NCI-H146 (cell line): Measurements from ENCODE around the gene MTHFSD.

Experiments used
- DNase-seq: peaks from one replicate; lab custom pipeline; 2025; lab: John Stamatoyannopoulos, UW

MTHFSD gene

DNA sequence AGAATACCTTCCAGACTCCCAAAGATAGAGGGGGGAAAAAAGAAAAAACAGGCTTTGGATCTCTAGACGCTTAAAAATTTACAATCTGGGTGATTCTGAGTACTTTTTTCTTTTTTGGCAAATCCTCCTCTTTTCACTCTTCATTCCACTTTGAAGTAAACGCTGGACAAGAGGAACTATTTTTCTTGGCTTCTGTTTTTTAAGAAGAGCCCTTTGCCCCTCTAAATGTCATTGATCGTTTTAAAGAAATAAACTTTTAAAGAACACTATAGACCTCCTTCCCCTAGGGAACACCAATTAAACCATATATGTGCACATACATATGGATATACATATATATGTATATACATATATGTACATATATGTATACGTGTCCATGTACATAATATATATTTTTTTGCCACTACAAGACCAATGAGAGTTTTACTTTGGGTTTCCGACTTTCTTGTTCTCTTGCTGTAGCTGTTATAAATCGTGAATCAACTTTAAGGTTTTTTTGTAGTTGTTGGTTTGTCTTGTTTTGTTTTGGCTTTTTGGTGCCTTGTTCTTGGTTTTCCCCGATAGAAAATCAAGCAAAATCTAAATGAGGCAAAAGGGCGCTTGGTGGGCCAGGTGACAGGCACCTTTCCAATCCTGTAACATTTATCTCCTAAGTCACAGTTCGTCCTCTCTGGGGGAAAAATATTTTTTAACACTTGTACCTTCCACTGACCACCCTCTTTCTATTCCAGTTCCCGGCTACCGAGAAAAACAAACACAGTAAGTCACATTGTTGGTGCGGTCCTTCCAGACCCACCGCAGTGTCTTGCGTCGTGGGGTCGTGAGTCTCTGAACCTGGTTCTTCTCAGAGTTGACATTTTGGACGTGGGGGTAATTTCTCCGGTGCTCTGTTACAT lies 40.3 kb downstream of the MTHFSD start:
- no peak for DNase-seq

DNA sequence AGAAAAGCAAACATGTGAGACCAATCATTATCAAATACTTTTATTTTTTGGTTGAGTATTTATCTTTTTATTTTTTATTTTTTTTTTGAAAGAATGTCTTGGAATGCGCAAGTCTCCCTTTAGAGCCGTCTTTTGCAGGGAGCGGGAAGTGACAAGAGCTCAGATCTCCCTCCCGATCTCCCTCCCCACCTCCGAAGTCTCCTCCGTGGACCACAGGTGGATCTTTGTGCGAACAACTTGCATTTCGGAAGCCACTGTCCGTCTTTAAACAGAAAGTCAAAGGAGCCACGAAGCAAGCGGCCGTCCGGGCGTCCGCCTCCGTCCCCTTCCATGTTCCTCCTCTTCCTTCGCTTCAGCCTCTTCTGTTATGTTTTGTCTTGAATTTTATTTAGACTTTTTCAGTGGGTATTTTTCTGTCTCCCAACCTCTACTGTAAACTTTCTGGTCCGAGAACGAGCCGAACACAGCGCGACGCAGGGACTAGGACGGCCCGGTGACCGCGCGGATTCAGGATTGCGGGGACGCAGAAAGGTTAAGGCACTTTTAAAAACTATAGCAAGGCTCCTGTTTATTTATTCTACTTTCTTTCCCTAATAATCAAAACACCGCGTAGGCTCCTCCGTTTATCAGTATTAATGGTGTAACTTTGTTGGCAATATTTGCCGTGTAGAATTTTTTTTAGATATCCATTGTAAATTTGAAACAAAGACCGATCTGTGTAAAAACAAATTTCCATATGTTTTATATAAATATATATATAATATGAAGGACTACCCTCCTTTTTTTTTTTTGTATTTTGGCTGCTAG lies 41.4 kb downstream of the MTHFSD start:
- no peak for DNase-seq

DNA sequence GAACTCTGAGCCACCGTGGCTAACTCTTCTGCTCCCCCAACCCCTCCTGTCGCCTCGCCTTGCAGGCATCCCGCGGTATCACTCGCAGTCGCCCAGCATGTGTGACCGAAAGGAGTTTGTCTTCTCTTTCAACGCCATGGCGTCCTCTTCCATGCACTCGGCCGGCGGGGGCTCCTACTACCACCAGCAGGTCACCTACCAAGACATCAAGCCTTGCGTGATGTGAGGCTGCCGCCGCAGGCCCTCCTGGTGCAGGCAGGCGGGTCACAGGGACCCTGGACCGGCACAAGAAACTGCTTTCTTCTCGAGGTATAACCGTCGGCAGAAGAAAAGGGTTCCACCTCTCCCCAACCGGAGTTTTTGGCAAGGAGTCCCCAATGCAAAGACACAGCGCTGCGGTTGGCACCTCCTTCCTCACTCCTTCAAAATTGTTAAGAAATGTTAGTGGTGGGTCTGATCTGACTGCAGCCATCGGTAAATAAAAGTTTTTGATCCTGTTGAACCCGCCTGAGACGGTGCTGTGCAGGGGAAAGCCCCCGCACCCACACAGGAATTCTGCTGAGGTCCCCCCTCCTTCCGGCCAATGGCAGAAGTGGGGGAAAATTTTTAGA lies 42.1 kb downstream of the MTHFSD start:
- no peak for DNase-seq

DNA sequence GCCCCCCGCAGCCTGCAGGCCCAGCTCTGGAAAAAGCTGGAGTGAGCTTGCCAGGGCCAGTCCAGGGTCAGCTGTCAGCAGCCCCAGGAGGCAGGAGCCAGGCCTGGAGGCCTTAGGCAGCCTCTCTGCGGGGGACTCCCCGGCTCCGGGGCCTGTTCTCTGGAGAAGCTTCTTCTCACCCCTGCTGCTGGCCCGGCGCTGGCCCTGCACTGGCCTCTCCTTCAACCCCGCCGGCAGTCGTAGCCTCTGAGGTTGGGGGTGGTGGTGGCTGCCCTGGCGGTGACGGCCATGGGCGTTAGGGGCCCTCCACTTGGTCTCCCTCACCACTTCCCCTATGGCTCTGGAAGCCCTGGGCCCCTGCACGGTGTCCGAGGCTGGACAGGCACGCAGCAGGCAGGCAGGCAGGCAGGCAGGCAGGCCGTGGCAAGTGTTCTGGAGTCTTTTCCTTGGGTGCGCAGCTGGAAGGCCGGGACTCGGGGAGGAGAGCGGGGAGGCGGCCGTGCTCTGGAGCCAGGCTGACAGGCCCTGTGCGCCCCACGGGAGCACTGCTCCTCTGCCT lies 42.7 kb downstream of the MTHFSD start:
- DNase-seq: no peak

DNA sequence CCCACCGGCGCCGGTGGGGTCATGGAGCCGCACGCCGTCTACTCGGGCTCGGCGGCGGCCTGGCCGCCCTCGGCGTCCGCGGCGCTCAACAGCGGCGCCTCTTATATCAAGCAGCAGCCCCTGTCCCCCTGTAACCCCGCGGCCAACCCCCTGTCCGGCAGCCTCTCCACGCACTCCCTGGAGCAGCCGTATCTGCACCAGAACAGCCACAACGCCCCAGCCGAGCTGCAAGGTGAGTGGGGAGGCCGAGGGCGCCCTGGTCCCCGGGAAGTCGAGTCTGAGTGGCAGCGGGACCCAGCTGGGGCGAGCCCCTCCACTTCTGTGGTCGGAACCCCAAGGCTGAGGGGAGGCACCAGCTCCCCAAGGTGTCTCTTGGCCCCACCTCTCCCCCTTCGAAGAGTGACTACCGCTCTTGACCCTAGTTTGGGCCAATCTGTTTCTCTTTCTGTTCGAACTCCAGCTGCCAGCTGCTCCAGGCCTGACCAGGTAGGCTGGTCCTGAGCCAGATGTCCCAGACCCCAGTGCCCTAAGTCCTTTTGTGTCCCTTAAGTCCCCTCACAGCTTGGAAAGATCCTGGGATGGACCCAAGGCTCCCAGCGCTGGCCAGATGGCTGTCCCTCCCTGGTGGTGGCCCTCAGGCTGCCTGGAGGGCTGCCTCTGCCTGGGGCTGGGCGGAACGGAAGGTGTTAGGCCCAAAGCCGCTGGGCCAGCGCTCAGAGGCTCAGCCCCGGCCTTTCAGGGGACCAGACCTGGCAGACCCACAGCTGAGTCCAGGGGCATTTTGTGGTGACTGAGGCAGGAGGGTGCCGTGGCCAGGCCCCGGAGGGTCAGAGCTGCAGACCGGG lies 43.5 kb downstream of the MTHFSD start:
- DNase-seq: no peak

DNA sequence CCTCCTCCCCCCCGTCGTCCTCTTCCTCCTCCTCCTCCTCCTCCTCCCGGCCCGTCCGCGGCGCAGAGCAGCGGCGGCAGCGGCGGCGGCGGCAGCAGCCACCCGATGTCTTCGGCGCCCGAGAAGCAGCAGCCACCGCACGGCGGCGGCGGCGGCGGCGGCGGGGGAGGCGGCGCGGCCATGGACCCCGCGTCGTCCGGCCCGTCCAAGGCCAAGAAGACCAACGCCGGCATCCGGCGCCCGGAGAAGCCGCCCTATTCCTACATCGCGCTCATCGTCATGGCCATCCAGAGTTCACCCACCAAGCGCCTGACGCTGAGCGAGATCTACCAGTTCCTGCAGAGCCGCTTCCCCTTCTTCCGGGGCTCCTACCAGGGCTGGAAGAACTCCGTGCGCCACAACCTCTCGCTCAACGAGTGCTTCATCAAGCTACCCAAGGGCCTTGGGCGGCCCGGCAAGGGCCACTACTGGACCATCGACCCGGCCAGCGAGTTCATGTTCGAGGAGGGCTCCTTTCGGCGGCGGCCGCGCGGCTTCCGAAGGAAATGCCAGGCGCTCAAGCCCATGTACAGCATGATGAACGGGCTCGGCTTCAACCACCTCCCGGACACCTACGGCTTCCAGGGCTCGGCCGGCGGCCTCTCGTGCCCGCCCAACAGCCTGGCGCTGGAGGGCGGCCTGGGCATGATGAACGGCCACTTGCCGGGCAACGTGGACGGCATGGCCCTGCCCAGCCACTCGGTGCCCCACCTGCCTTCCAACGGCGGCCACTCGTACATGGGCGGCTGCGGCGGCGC lies 44.4 kb downstream of the MTHFSD start, which contains the start of gene FOXF1:
FOXF1 (plus strand) TSS at position 63 of the 797 bp plus-strand sequence; CDS start at position 106, 43 bp downstream.
- no peak for DNase-seq

DNA sequence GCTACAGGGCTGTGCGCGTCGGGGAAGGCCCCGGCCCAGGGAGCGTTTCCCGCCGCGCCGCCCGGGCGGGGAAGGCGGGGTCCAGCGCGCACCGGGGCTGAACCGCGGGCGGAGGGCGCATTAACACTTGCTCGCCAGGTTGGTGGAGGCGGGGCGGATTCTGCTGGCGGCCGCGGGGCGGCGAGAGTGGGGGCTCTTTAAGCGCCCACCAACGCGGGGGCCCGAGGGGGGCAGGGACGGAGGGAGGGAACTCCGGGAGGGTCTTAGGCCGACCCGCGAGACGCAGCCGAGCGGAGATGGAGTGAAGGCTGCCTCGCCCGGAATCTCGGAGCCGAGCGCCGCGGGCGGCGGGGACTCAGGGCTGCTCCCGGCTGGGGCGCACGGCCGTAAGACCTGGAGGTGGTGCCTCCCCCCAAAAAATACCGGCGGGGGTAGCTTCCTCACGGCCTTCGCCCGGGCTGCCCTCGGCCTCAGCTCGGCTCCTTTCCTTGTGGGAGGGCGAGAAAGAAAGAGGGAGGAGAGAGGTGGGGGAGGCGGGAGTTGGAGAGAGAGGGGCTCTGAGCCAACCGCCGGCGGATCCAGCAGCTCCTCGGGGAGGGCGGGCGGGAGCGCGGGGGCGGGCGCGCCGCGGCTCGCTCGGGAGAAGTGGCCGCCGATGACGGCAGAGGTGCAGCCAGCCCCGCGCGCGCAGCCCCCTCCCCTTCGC lies 45.1 kb downstream of the MTHFSD start:
- DNase-seq: peak; percentile 9

DNA sequence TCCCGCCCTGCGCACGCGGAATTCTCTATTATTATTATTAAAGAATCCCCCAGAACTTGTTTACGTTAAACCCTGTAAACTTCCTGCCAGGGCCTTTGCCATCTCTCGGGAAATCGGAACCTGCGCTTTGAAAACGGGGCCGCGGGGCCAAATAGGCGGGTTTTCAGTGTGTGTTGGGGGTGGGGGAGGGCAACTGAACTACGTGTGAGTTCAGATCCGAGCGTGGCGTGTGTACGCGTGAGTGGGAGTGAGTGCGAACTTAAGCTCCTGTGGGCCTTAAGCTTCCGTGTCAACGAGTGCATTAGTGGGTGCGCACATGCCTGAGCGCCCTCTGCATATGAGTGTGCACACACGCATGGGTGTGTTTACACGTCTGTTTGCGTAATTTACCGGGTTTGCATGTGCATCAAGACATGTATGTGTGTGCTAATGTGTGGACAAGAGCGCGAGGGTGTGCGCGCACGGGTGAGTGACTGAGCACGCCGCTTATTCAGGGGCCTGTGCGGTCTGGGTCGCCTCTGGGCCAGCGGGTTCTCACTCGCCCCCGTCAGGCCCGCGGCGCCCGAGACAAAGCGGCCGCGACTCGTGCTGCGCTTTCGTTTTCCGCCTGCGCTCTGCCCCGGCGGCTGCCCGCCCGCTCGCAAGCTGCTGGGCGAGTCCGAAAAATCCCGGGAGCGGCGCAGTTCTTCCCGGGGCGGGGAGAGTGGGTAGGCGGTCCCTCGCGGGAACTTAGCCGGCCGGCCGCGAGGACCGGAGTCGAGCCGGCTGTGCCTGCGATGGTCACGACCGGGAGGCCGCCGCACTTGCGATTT lies 45.9 kb downstream of the MTHFSD start:
- DNase-seq: no peak

DNA sequence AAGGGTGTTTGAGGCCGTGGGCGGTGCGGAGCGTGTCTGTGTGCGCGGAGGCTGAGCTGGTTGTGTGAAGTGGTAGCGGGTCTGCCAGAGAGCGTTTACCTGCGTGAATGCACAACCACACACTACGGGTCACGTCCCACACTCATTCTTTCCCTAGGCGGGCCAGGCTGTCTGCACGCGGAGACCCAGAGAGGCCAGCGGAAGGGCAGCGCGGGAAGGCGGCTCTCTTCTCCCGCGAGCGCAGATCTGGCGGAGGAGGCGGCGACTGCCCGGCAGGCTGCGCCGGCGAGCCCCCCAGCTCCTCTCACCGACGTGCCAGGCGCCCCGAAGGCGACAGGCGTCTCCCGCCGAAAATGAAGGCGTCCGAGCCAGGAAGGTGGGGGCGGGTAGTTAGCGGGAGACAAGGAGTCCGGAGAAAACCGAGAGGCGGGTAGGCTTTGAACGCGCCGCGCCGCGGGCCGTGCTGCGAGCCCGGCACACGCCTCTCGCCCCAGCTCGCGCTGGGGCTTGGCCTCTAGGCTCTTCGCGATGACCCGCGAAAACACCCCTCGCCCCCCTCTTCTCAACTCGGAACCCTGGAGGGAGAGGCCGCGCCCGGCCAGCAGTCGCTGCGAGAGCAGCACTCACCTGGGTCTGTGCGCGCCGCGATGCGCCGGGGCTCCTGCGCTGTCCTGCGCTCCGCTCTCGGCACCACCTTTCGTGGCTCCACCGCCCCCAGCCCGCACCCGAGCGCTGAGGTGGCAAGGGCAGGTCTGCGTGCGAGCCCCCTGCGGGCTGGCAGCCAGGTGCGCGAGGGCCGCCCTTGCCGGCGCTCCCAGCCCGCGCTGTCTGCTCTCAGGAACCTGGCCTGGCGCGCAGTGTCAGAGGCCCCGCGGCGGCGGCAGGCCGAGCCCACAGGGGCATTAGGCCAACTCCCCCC lies 46.7 kb downstream of the MTHFSD start:
- DNase-seq: no peak

DNA sequence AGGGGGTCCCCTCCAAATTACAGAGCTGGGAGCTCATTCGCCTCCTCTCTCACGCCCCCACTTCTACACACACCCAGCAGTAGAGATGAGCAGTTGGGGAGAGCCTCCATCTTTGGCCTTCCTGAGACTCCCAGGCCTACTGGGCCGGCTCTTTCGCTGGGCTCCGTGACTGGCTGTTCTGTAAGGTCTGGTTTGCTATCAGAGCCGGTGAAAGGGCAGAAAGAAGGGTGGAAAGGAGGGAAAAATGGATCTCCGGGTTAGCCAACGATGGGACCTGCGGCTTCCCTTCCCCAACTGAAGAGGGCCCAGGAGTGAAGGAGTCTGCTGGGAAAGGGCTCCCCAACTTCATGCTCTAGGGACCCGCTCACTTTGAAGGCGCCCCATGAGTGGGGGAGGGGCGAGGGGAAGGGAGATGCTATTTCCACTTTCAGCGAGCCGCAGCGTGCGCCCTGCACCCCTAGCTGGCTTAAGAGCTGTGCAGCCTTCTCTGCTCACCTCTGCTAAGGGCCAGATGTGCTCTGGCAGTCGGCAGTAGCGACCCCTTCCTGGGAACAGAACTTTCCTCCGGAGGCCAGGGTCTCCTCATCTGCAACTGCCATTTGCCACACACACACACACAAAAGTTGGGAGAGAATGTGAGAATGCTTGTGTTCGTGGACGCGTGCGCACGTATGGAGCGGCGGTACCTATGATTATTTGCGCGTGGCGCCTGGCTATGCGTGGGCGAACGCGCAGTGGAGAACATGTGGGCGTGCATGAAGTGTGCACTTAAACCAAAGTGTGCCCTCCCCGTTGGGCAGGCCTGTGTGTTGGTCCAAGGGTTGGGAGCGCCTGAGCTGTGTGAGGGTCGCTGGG lies 47.6 kb downstream of the MTHFSD start:
- no peak for DNase-seq

DNA sequence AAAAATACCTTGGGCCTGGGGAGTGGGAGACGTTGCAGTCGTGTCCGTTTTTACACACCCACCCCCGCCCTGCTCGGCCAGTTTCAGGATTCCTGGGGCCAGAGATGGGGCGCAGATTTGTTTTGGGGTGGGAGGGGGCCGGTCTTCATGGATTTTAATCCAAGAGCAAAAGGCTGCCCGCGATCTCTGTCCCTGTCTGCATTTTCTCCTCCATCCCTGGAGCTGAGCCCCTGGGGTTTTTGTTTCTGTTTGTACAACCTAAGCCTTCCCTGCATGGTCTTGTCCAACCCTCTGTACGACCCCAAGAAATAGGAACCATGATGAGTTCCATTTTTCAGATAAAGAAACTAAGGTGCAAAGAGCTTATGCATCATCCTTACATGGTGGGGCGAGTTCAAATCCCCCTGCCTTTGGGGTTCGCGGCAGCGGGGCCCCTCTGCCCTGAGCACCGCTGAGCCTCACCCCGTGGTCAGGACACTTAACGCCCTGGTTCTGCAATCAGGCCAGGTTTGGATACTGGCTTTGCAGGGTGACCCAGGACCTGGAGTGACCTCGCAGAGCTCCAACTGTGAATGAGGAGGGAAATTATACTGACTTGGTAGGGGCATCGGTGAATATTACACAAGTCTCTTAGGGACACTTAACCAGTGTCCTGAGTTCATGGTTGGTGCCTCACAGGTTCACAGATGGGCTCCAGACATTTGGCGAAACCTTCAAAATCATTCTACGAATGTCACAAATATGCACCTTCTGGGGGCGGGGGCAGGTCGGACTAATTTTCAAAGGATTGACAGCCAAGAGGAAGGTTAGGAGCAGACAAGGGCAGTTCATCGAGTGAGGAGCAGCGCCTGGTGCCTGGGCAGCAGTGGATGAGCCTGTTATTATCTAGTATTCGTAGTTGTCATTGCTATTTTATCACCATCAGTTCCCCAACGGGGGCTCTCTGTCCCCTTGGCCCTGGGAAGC lies 48.9 kb downstream of the MTHFSD start:
- no peak for DNase-seq

DNA sequence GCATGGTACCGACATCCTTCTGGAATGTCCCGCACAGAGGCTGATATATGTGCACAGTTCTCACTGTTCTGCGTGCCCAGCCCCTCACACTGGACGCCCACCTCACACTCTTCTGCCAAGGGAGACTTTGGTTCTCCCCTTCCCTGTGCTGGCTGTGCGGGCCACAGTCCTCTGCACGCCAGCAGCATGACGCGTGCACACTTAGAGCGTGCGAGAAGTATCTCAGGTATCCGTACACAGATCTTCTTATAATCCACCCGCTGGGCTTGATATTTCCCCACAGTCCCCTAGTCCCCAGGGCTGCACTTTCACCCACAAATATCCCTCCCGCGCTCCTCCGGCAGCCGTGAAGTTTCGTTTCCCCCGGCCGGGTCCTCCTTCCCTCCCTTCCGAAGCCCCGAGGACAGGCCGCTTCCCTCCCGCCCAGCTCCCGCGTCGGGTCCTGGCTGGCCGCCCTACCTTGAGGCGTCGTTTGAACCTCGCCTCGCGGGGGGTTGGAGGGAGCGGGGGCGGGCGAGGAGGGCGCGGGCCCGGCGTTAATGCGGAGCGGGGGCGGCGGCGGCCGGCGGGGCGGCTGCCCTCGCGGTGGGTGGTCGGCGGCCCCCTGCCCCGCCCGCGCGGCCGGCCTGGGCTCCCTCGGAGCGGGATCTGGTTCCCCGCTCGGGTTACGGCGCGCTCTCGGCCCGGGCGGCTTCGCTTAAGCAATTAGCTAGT lies 49.7 kb downstream of the MTHFSD start:
- no peak for DNase-seq

DNA sequence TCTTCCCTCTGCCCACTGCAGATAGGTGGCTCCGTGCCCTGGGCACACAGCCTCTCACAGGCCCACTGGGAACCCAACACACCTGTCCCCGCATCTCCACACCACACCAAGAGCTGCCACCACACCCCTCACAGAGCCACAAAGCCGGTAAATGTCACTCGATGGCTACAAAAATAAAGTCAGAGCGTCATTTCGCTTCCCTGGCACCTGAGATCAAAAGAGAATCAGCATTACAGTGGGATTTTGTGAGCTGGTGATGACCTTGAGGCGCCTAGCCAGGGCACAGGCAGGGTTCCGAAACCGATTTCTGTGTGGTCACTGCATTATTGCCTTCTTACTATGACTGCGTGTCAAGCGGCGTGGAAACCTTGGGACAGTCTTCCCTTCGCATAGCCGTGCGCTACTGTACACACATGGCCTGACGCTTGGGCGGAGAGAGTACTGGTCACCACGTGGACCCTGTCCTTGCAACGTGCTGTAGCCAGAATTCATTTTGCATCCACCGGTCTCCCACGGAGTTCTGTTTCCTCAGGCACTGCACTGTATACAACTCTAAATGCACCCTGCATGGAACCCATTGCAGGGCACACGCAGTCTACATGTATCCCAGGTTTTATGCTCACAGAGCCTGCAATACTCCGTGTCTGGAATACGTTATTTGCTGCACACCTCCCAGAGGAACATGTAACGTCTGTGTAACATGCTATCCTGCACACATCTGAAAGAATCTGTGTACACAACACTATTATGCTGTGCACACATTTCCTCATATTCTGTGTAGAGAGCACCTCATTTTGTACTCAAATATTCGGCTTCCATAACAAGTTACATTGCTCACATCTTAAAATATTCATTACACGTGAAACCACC lies 50.5 kb downstream of the MTHFSD start:
- DNase-seq: no peak

DNA sequence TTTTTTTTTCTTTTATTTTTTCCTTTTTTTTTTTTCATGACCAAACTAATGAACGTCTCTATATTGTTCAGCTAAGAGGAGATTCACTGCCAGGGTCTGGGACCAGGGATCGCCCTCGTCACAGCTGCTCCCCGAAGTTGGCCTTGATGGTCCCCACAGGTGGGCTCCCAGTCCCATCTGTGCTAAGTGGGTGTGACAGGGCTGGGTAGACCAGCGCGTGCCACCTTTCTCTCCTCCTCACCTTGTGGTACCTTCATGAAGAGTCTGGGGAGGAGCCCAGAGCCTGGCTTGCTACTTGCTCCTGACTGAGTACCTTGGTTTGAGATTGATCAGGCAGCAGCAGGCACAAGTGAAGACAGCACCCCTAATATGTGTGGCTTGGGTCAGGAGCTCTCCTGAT lies 51.2 kb downstream of the MTHFSD start:
- DNase-seq: no peak
